Stimulated activated CD4-positive, alpha-beta T cell treated with anti-CD3 and anti-CD28 coated beads, Interleukin-15, amount 100 ng/mL, for 24 hours (primary cell): ENCODE measurements around the gene CHST15.
"Not testable (repeated sequence)": the region's sequence is repeated elsewhere in the genome, so short reads cannot be mapped to it uniquely, and the experiment has no call there.

Experiments used
- DNase-seq: peaks from one replicate; pipeline ENCODE4 v3.0.0-alpha.2; 2020

Gene CHST15

GRCh38 chr10:124042656-124043309 lies 50.6 kb downstream of the CHST15 start:
- no peak for DNase-seq

- no peak for DNase-seq
Observed at GRCh38 chr10:124041675-124042445, 51.5 kb downstream of the CHST15 start.

GRCh38 chr10:124040451-124041188 lies 52.8 kb downstream of the CHST15 start:
- no peak for DNase-seq

- DNase-seq = no peak
Observed at GRCh38 chr10:124039483-124040013, 53.9 kb downstream of the CHST15 start.

- no peak for DNase-seq
Observed at GRCh38 chr10:124037784-124038183, 55.6 kb downstream of the CHST15 start.

GRCh38 chr10:124037286-124037685 lies 56.1 kb downstream of the CHST15 start:
- no peak for DNase-seq

GRCh38 chr10:124036746-124037145 lies 56.7 kb downstream of the CHST15 start:
- no peak for DNase-seq

- peak; percentile 24 for DNase-seq
Observed at GRCh38 chr10:124035928-124036558, 57.4 kb downstream of the CHST15 start.

- DNase-seq = no peak
Observed at GRCh38 chr10:124035306-124035927, 58.0 kb downstream of the CHST15 start.

GRCh38 chr10:124034576-124035305 lies 58.7 kb downstream of the CHST15 start:
- not testable (repeated sequence) for DNase-seq

- no peak for DNase-seq
Observed at GRCh38 chr10:124033887-124034218, 59.5 kb downstream of the CHST15 start.

- no peak for DNase-seq
Observed at GRCh38 chr10:124032971-124033886, 60.2 kb downstream of the CHST15 start.

GRCh38 chr10:124032087-124032935 lies 61.1 kb downstream of the CHST15 start:
- DNase-seq = no peak

- no peak for DNase-seq
Observed at GRCh38 chr10:124030492-124031110, 62.8 kb downstream of the CHST15 start.

- no peak for DNase-seq
Observed at GRCh38 chr10:124030061-124030460, 63.3 kb downstream of the CHST15 start.

- no peak for DNase-seq
Observed at GRCh38 chr10:124029559-124029958, 63.8 kb downstream of the CHST15 start.

GRCh38 chr10:124028700-124029480 lies 64.5 kb downstream of the CHST15 start:
- no peak for DNase-seq

- DNase-seq = no peak
Observed at GRCh38 chr10:124027651-124028050, 65.7 kb downstream of the CHST15 start.
